Colonic mucosa (tissue), 4 donors: Measurements from ENCODE around the gene GALNT10. TPM values are rescaled to one million over a fixed set of nuclear protein-coding genes. Genes with fewer than 3 reads are reported as not detected.

ENCODE experiments used
- DNase-seq: peaks from one replicate; pipeline ENCODE4 v3.0.0-alpha.2; 2020
- H3K27ac ChIP-seq: fragments of 200-600 bp; one replicate; pipeline ENCODE4 v1.8.0; 2021
- H3K27me3 ChIP-seq: fragments of 200-600 bp; one replicate; pipeline ENCODE4 v1.8.0; 2021
- H3K36me3 ChIP-seq: fragments of 200-600 bp; one replicate; pipeline ENCODE4 v1.8.0; 2021
- H3K4me1 ChIP-seq: fragments of 200-600 bp; one replicate; pipeline ENCODE4 v1.8.0; 2021; ENCODE audit warnings: mild to moderate bottlenecking
- H3K4me3 ChIP-seq: fragments of 200-600 bp; one replicate; pipeline ENCODE4 v1.8.0; 2021
- H3K9ac ChIP-seq, 2 donors: one replicate each; pipeline ENCODE4 v1.7.0; 2013; ENCODE audit warnings: control low read depth in 2 of 2, low read depth in 2 of 2, low read length in 2 of 2
- H3K9me3 ChIP-seq: fragments of 200-600 bp; one replicate; pipeline ENCODE4 v1.8.0; 2021
- intact Hi-C: fragments of 100-400 bp; cut with DNase I; formaldehyde crosslinking; loops from one replicate; pipeline ENCODE4 v1.14.1; 2022
- total RNA-seq, 2 donors: library from RNA; stranded (reverse); fragmentation: NEBNext Ultra II Directional in 1 of 2; extraction: Animal tissue kit (Norgen Biotek cat#: 25700) in 1 of 2; gene quantifications; one replicate each; pipeline ENCODE4 v1.2.1, GENCODE V29; 2021
- TF ChIP-seq, protein P1 (sequence below): fragments of 200-600 bp; IDR thresholded peaks from one replicate; pipeline ENCODE4 v1.8.0; 2022; ENCODE audit warnings: antibody characterized with exemption, mild to moderate bottlenecking
- donor health status: healthy.
- donor health status: DM: no; HTN: no; CAD: no.
- donor health status: DM: no; HTN: no; CAD: no.

GALNT10 gene
- total RNA-seq, 2 donors from 2014 or later, result 40.0 to 46.7 TPM

DNA sequence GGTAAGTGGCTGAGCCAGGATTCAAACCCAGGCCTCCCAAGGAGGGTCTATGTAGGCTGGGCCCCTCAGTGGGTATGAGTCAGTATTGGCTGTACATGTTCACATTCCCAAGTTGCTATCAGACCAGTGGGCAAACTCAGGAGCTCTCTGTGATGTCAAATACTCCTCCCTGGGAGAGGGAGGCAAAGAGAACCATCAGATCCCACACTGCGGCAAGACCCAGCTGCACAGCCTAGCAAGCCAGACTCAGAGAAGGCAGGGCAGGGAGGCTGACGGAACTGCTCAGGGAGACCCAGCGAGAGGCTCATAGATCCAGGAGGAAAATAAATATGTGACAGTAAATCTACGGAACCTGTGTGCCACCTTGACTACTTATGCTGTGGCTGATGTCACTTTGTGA is 212.7 kb downstream of the GALNT10 start:
- intact Hi-C loops, result loop anchor here (10.0 kb wide), 1 partner anchor 428 kb away; no protein-coding TSS in a partner anchor
- H3K36me3 ChIP-seq, result no peaks in the 10 kb centered on the region
- H3K4me1 ChIP-seq, result peaks cover 8% of the 10 kb centered on the region
- no peak overlapping the region for H3K4me3 ChIP-seq
- TF ChIP-seq, protein P1, sequence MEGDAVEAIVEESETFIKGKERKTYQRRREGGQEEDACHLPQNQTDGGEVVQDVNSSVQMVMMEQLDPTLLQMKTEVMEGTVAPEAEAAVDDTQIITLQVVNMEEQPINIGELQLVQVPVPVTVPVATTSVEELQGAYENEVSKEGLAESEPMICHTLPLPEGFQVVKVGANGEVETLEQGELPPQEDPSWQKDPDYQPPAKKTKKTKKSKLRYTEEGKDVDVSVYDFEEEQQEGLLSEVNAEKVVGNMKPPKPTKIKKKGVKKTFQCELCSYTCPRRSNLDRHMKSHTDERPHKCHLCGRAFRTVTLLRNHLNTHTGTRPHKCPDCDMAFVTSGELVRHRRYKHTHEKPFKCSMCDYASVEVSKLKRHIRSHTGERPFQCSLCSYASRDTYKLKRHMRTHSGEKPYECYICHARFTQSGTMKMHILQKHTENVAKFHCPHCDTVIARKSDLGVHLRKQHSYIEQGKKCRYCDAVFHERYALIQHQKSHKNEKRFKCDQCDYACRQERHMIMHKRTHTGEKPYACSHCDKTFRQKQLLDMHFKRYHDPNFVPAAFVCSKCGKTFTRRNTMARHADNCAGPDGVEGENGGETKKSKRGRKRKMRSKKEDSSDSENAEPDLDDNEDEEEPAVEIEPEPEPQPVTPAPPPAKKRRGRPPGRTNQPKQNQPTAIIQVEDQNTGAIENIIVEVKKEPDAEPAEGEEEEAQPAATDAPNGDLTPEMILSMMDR, result no peak
- H3K27ac ChIP-seq, result no peak overlapping the region
- no peaks in the 10 kb centered on the region for H3K9me3 ChIP-seq
- no peak overlapping the region for H3K9ac ChIP-seq
- no peaks in the 10 kb centered on the region for H3K27me3 ChIP-seq
- no peak for DNase-seq

DNA sequence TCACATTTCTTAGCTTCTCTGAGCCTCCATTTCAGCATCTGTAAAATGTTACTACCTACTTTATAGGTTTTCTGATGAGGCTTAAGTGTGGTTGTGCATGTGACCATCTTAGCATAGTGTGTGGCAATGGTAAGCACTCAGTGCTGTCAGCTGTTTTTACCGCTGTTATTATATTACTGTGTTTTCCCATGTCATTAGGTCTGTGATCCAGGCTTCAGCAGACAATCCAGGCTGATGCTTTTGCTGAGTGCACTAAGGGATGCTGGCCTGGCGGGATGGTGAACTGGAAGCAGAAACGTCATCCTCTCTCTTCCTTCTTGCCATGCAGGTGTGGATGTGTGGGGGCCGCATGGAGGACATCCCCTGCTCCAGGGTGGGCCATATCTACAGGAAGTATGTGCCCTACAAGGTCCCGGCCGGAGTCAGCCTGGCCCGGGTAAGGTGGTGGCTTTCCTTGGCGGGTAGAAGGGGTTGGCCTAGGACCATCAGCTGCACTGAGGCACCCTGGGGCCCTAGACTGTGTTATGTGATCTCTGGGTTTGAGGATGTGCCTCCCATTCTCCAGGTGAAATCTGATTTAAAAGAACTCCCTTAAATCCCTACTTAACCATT is 213.3 kb downstream of the GALNT10 start:
- Histone ChIP-seq H3K36me3 (no peaks in the 10 kb centered on the region), H3K9me3 (no peaks in the 10 kb centered on the region), H3K4me1 (peaks cover 8% of the 10 kb centered on the region), H3K9ac (no peak overlapping the region), H3K4me3 (no peak overlapping the region), H3K27me3 (no peaks in the 10 kb centered on the region), H3K27ac (no peak overlapping the region)
- DNase-seq, result no peak
- TF ChIP-seq, protein P1, result no peak
- intact Hi-C loops, result loop anchor here (2.0 to 10.0 kb wide), 2 partner anchors 331 to 429 kb away; no protein-coding TSS in a partner anchor

DNA sequence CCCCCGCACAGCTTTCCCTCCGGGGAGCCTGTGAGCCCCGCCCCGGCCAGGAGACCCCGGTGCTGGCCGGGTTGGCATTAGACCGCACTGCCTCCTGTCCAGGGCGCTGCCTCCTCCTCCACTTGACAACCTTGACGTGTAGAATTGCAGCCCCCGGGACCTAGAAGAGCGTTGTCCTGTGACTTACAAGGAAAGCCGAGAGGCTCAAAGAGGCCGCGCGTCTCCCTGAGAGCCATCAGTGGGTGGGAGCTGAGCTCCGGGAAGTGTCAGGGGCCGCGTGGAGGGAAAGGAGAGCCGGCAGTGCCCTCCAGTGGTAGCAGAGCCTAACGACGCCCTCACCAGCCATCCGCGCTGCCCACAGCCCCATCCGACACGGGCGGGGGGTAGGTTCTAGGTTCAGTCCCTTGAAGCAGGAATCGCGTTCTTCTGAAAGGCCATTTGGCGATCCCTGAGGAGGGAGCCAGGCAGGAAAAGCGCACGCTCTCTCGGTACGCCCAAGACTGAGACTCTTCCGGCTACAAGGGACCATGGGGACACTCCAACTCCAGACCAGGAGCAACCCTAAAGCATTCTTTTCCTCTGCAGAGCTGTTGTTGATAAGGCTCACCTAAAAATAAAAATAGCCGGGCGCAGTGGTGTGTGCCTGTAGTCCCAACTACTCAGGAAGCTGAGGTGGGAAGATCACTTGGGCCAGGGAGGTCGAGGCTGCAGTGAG is 214.7 kb downstream of the GALNT10 start:
- TF ChIP-seq, protein P1, result peak; percentile 84
- no peak overlapping the region for H3K27ac ChIP-seq
- H3K4me1 ChIP-seq, result peaks cover 8% of the 10 kb centered on the region
- H3K9me3 ChIP-seq, result no peaks in the 10 kb centered on the region
- peak overlapping the region in 1 of 2 donors; percentile 57 for H3K9ac ChIP-seq
- H3K36me3 ChIP-seq, result no peaks in the 10 kb centered on the region
- H3K27me3 ChIP-seq, result no peaks in the 10 kb centered on the region
- peak; percentile 77 for DNase-seq
- intact Hi-C loops, result loop anchor here (2.0 to 10.0 kb wide), 2 partner anchors 332 to 430 kb away; no protein-coding TSS in a partner anchor
- H3K4me3 ChIP-seq, result peak overlapping the region; percentile 12

DNA sequence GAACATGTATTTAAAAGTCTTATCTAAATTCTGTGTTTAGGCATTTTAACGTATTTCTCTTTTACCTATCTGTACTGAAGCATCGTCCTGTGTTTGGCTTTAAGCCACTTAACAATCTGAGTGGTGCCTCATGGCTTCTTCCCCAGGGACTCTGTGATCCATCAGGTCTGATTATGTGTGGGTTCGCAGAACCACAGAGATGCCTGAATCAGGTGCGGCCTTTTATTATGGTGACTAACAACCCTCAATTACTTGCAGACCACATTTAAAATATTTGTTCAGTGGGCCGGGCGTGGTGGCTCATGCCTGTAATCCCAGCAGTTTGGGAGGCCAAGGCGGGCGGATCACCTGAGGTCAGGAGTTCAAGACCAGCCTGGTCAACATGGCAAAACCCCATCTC is 215.7 kb downstream of the GALNT10 start:
- DNase-seq, result no peak
- no peaks in the 10 kb centered on the region for H3K9me3 ChIP-seq
- no peaks in the 10 kb centered on the region for H3K27me3 ChIP-seq
- intact Hi-C loops, result loop anchor here (10.0 kb wide), 1 partner anchor 431 kb away; no protein-coding TSS in a partner anchor
- H3K4me3 ChIP-seq, result no peak overlapping the region
- H3K4me1 ChIP-seq, result peaks cover 8% of the 10 kb centered on the region
- H3K9ac ChIP-seq, result no peak overlapping the region
- H3K36me3 ChIP-seq, result no peaks in the 10 kb centered on the region
- no peak overlapping the region for H3K27ac ChIP-seq
- TF ChIP-seq, protein P1, result no peak

DNA sequence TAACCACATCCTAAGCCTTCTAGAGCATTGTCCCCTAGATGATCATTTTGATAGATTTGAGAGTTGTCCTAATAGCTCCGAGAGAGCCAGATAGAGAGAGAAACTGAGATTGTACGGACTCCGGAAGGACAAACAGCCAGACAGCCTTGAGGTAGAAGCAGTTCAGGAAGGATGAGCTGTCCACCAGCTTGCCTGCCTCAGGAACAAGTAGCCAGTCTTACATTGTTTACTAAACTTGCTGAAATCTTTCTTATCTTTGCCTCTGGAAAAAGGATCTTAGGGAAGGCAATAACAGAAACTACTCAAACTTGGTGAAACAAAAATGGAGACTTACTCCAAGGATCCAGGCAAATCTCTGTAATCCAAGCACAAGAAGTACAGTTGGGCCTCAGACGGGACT is 216.3 kb downstream of the GALNT10 start:
- Histone ChIP-seq H3K9ac (no peak overlapping the region), H3K4me3 (no peak overlapping the region), H3K4me1 (peaks cover 8% of the 10 kb centered on the region), H3K36me3 (no peaks in the 10 kb centered on the region), H3K27ac (no peak overlapping the region), H3K9me3 (no peaks in the 10 kb centered on the region), H3K27me3 (no peaks in the 10 kb centered on the region)
- intact Hi-C loops, result loop anchor here (10.0 kb wide), 1 partner anchor 432 kb away; no protein-coding TSS in a partner anchor
- TF ChIP-seq, protein P1, result no peak
- DNase-seq, result no peak
